Vagina (tissue), 2 donors: Measurements from ENCODE around the gene CFAP45.

Experiments
- CTCF ChIP-seq, 3 experiments: fragments of 450-650 bp in 2 of 3; fragments of 200-600 bp in 1 of 3; sonication (generic) in 1 of 3; IDR thresholded peaks; one replicate each; pipeline ENCODE4 v1.5.1; 2017 to 2019; ENCODE audit warnings: antibody characterized with exemption in 3 of 3, mild to moderate bottlenecking in 2 of 3, moderate library complexity in 2 of 3
- POLR2A ChIP-seq, 2 donors: fragments of 450-650 bp; IDR thresholded peaks; one replicate each; pipeline ENCODE4 v1.6.1; 2017; ENCODE audit warnings: antibody characterized with exemption in 2 of 2, mild to moderate bottlenecking in 2 of 2, moderate library complexity in 2 of 2
- POLR2AphosphoS5 ChIP-seq, 2 donors: sonication (generic); formaldehyde crosslinking; IDR thresholded peaks; one replicate each; pipeline ENCODE4 v1.9.0; 2017; ENCODE audit warnings: antibody characterized with exemption in 2 of 2, mild to moderate bottlenecking in 2 of 2, low read depth in 1 of 2; ENCODE audit not compliant: insufficient read depth in 1 of 2

GRCh38 chr1:159854116-159854692, 45.8 kb downstream of the CFAP45 start:
- TF ChIP-seq POLR2A (IDR thresholded peaks at IDR 0.05) (no peak), POLR2AphosphoS5 (IDR thresholded peaks at IDR 0.05; ENCODE audit: insufficient read depth in 1 of 2, low read depth in 1 of 2) (no peak), CTCF (IDR thresholded peaks at IDR 0.05) (no peak)
